ENCODE results near the gene HOXC9. TPM values are rescaled to one million over a fixed set of nuclear protein-coding genes. Genes with fewer than 3 reads are reported as not detected.
A peak's percentile ranks its signal among the peaks of the same experiment; 100 is the strongest.

The HOXC9 gene
- total RNA-seq, 1 experiment from 2014 or later = 0.54 TPM

DNA sequence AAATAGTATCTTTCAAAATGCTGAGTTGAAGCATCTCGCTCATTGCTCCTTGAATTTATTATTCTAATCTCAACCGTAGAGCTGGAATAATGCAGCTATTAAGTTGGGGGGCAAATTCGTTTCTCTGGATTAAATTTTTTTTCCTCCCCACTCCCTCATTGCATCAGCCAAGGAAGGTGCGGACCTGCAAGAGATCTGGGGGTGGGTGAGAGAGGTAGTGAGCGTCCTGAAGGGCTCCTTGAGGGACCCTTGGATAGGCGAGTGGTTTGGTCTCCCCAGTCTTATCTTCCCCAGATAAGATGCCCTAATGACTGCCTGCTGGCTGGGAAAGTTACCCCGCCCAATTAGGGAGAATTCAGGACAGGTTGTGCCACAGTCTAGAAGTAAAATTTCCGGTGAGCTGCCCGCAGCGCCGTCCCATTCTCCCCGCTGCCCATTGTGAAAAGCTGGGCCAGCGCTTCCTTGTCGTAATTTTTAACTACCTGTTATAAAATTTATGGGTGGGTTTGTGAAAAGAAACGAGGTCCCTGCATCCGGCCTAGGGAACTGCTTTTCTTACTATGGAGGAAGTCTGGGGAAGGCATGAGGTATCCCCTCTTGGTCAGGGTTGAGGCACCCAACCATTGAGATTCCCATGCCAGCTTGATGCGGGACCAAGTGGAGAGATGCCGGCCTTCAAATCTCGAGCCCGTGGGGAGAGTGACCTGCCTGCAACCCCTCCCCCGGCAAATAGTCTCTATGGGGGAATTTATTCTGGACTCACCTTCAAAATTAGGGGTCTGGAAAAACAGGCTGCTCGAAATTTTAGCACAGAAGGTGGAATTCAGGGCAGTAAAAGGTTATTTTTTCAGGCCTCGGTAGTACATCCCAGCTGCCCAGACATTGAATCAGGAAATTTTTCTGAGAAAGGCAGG, 15.3 kb downstream of the HOXC9 start:
- TF ChIP-seq, protein P1, sequence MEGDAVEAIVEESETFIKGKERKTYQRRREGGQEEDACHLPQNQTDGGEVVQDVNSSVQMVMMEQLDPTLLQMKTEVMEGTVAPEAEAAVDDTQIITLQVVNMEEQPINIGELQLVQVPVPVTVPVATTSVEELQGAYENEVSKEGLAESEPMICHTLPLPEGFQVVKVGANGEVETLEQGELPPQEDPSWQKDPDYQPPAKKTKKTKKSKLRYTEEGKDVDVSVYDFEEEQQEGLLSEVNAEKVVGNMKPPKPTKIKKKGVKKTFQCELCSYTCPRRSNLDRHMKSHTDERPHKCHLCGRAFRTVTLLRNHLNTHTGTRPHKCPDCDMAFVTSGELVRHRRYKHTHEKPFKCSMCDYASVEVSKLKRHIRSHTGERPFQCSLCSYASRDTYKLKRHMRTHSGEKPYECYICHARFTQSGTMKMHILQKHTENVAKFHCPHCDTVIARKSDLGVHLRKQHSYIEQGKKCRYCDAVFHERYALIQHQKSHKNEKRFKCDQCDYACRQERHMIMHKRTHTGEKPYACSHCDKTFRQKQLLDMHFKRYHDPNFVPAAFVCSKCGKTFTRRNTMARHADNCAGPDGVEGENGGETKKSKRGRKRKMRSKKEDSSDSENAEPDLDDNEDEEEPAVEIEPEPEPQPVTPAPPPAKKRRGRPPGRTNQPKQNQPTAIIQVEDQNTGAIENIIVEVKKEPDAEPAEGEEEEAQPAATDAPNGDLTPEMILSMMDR (IDR thresholded peaks at IDR 0.05; ENCODE audit: unreplicated experiment) = no peak
- Mint-ChIP-seq H3K36me3 (ENCODE audit: insufficient read depth, unreplicated experiment) (peaks cover 11% of the 10 kb centered on the region), H3K9me3 (ENCODE audit: low read depth, unreplicated experiment) (no peaks in the 10 kb centered on the region), H3K4me1 (ENCODE audit: low read depth, unreplicated experiment) (peaks cover 12% of the 10 kb centered on the region), H3K27ac (ENCODE audit: unreplicated experiment) (no peak overlapping the region), H3K27me3 (ENCODE audit: unreplicated experiment) (peaks cover 80% of the 10 kb centered on the region), H3K4me3 (ENCODE audit: low read depth, unreplicated experiment) (no peak overlapping the region)
- BruUV-seq (replicated peaks) = no TSS peak
- no peak for DNase-seq
- intact Hi-C loops (cut with micrococcal nuclease; ENCODE audit: unreplicated experiment) = no loop called here
- CTCF ChIA-PET = no interaction called here

- TF ChIP-seq, protein P1 (IDR thresholded peaks at IDR 0.05; ENCODE audit: unreplicated experiment) = no peak
- H3K9me3 Mint-ChIP-seq (ENCODE audit: low read depth, unreplicated experiment) = no peaks in the 10 kb centered on the region
- no peak overlapping the region for H3K4me3 Mint-ChIP-seq (ENCODE audit: low read depth, unreplicated experiment)
- no peak for DNase-seq
- CTCF ChIA-PET = interaction anchor here (0.6 to 2.2 kb wide), 4 partner anchors 10 to 199 kb away, joined by 4 to 25 read pairs (median 8); partner anchors contain the start of gene HOXC5
- H3K27me3 Mint-ChIP-seq (ENCODE audit: unreplicated experiment) = peaks cover 80% of the 10 kb centered on the region
- H3K4me1 Mint-ChIP-seq (ENCODE audit: low read depth, unreplicated experiment) = peaks cover 8% of the 10 kb centered on the region
- intact Hi-C loops (cut with micrococcal nuclease; ENCODE audit: unreplicated experiment) = no loop called here
- H3K27ac Mint-ChIP-seq (ENCODE audit: unreplicated experiment) = no peak overlapping the region
- BruUV-seq (replicated peaks) = no TSS peak
- H3K36me3 Mint-ChIP-seq (ENCODE audit: insufficient read depth, unreplicated experiment) = peaks cover 11% of the 10 kb centered on the region
These were observed 16.1 kb downstream of the HOXC9 start for GRCh38 chr12:54016051-54016450.

DNA sequence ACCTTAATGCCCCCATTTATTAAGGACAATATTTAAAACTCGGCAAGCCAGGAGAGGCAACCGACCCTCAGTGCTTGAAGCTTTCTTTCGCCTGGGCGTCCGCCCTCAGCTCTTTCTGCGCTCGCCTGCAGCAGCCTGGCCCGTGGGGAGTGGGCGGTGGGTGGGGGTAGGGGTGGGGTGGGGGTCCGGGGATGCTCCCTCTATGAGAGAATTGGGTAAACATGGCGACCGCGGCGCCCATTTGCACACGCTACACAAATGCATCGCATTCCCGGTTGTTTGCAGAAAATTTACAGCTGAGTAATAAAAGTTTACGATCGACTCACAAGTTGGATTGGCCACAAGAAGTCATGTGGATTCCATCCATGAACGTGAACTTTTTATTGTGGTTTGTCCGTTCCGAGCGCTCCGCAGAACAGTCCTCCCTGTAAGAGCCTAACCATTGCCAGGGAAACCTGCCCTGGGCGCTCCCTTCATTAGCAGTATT, 16.6 kb downstream of the HOXC9 start:
- intact Hi-C loops (cut with micrococcal nuclease; ENCODE audit: unreplicated experiment) = no loop called here
- peaks cover 3% of the 10 kb centered on the region for H3K4me1 Mint-ChIP-seq (ENCODE audit: low read depth, unreplicated experiment)
- CTCF ChIA-PET = interaction anchor here (0.6 to 2.2 kb wide), 11 partner anchors 10 to 357 kb away, joined by 3 to 25 read pairs (median 6); partner anchors contain the start of genes HOXC5, HOXC6 and SMUG1

GRCh38 chr12:54017027-54017788, 17.2 kb downstream of the HOXC9 start:
- DNase-seq = peak; percentile 46
- H3K9me3 Mint-ChIP-seq (ENCODE audit: low read depth, unreplicated experiment) = no peaks in the 10 kb centered on the region
- peaks cover 11% of the 10 kb centered on the region for H3K36me3 Mint-ChIP-seq (ENCODE audit: insufficient read depth, unreplicated experiment)
- H3K27me3 Mint-ChIP-seq (ENCODE audit: unreplicated experiment) = peaks cover 80% of the 10 kb centered on the region
- intact Hi-C loops (cut with micrococcal nuclease; ENCODE audit: unreplicated experiment) = no loop called here
- H3K4me1 Mint-ChIP-seq (ENCODE audit: low read depth, unreplicated experiment) = no peaks in the 10 kb centered on the region
- BruUV-seq (replicated peaks) = no TSS peak
- H3K4me3 Mint-ChIP-seq (ENCODE audit: low read depth, unreplicated experiment) = peak overlapping the region; percentile 77
- CTCF ChIA-PET = interaction anchor here (0.6 to 2.2 kb wide), 16 partner anchors 8 to 357 kb away, joined by 3 to 25 read pairs (median 6); partner anchors contain the start of genes HOXC5, HOXC6, HOXC8 and SMUG1
- TF ChIP-seq, protein P1 (IDR thresholded peaks at IDR 0.05; ENCODE audit: unreplicated experiment) = no peak
- H3K27ac Mint-ChIP-seq (ENCODE audit: unreplicated experiment) = peak overlapping the region; percentile 16

More for the DNA sequence above, 16.6 kb downstream of the HOXC9 start:
- TF ChIP-seq, protein P1 (IDR thresholded peaks at IDR 0.05; ENCODE audit: unreplicated experiment) = no peak
- no peaks in the 10 kb centered on the region for H3K9me3 Mint-ChIP-seq (ENCODE audit: low read depth, unreplicated experiment)
- peaks cover 80% of the 10 kb centered on the region for H3K27me3 Mint-ChIP-seq (ENCODE audit: unreplicated experiment)
- H3K27ac Mint-ChIP-seq (ENCODE audit: unreplicated experiment) = no peak overlapping the region
- peak overlapping the region; percentile 77 for H3K4me3 Mint-ChIP-seq (ENCODE audit: low read depth, unreplicated experiment)
- no TSS peak for BruUV-seq (replicated peaks)
- no peak for DNase-seq
- peaks cover 11% of the 10 kb centered on the region for H3K36me3 Mint-ChIP-seq (ENCODE audit: insufficient read depth, unreplicated experiment)

All from Calu3 (cell line).